GM12878 (cell line): ENCODE data around the gene NFATC2. TPM values are rescaled to one million over a fixed set of nuclear protein-coding genes. Genes with fewer than 3 reads are reported as not detected.

Source experiments
- ATAC-seq: fragments of 200-7000 bp; cut with Tn5 transposase; 3 replicates; pipeline ENCODE4 v1.9.1; 2020; ENCODE audit warnings: mild to moderate bottlenecking, moderate library complexity
- BruUV-seq: library from RNA; stranded (reverse); fragments of 400-500 nt; replicated peaks from 2 replicates; lab custom pipeline; 2021; lab: Mats Ljungman, UMichigan
- CTCF ChIA-PET: fragments of 300-600 bp; sonication (Branson Sonifier 250); formaldehyde crosslinking; extraction: SDS; loops from one replicate; lab custom pipeline; 2021; ENCODE audit warnings: inconsistent platforms; lab: Yijun Ruan, JAX
- POLR2A ChIA-PET: fragments of 350-600 bp; formaldehyde crosslinking; extraction: SDS; loops from one replicate; lab custom pipeline; 2021; ENCODE audit warnings: inconsistent platforms; lab: Charles Lee
- RAD21 ChIA-PET: fragments of 300-600 bp; sonication (Branson Sonifier 250); formaldehyde crosslinking; loops from one replicate; lab custom pipeline; 2023; ENCODE audit warnings: antibody characterized with exemption; ENCODE audit not compliant: unreplicated experiment; lab: Charles Lee
- SMC1A ChIA-PET: fragments of 300-600 bp; sonication (Branson Sonifier 250); formaldehyde crosslinking; loops from one replicate; lab custom pipeline; 2023; ENCODE audit not compliant: unreplicated experiment, uncharacterized antibody; lab: Charles Lee
- DNase-seq: peaks from one replicate; pipeline ENCODE4 v3.0.0-alpha.2; 2011; ENCODE audit warnings: low read depth, low spot score
- FAIRE-seq: peaks from 3 replicates; lab custom pipeline; 2011; peaks lifted over from hg19 to GRCh38; lab: Jason Lieb, UNC
- H2AFZ ChIP-seq: 2 replicates; pipeline ENCODE4 v1.6.0; 2011; ENCODE audit warnings: low read depth, low read length, control low read depth; ENCODE audit not compliant: control insufficient read depth
- H3K27ac ChIP-seq: 2 replicates; pipeline ENCODE4 v1.5.1; 2011; ENCODE audit warnings: control low read depth; ENCODE audit not compliant: control insufficient read depth, insufficient read depth
- H3K27me3 ChIP-seq, 2 experiments: replicated peaks in 1 of 2; 2 replicates each; pipeline versions ENCODE4 v1.6.0 to v1.6.1; 2011; ENCODE audit warnings: low read length in 1 of 2; ENCODE audit not compliant: control insufficient read depth in 2 of 2, insufficient read depth in 2 of 2
- H3K36me3 ChIP-seq, 2 experiments: 2 replicates each; pipeline ENCODE4 v1.5.1; 2011; ENCODE audit warnings: low read length in 1 of 2; ENCODE audit not compliant: control insufficient read depth in 2 of 2, insufficient read depth in 2 of 2
- H3K4me1 ChIP-seq: 2 replicates; pipeline ENCODE4 v1.6.1; 2011; ENCODE audit warnings: mild to moderate bottlenecking, low read length, moderate library complexity, mixed read lengths; ENCODE audit not compliant: control insufficient read depth, insufficient read depth
- H3K4me2 ChIP-seq: 2 replicates; pipeline ENCODE4 v1.6.0; 2011; ENCODE audit warnings: control low read depth; ENCODE audit not compliant: control insufficient read depth, insufficient read depth
- H3K4me3 ChIP-seq: fragments of 200-600 bp; sonication (generic); 2 replicates; pipeline ENCODE4 v1.5.1; 2016
- H3K79me2 ChIP-seq: 2 replicates; pipeline ENCODE4 v1.6.0; 2011; ENCODE audit warnings: low read length; ENCODE audit not compliant: control insufficient read depth, insufficient read depth
- H3K9ac ChIP-seq: 2 replicates; pipeline ENCODE4 v1.8.0; 2011; ENCODE audit warnings: low read length, control low read depth, mixed read lengths; ENCODE audit not compliant: control insufficient read depth, insufficient read depth
- H3K9me3 ChIP-seq: replicated peaks from 3 replicates; pipeline ENCODE4 v1.5.1; 2011; ENCODE audit warnings: mild to moderate bottlenecking, low read length; ENCODE audit not compliant: control insufficient read depth, insufficient read depth
- H4K20me1 ChIP-seq: 2 replicates; pipeline ENCODE4 v1.6.0; 2011; ENCODE audit not compliant: control insufficient read depth, insufficient read depth
- E2F8 ChIP-seq: fragments of 450-650 bp; IDR thresholded peaks from 2 replicates; pipeline ENCODE4 v1.6.1; 2018; ENCODE audit warnings: mild to moderate bottlenecking, low read depth, moderate library complexity; ENCODE audit not compliant: partially characterized antibody
- HDAC2 ChIP-seq: fragments of 200-600 bp; sonication (generic); IDR thresholded peaks from 2 replicates; pipeline ENCODE4 v1.6.1; 2017
- LARP7 ChIP-seq: fragments of 450-650 bp; IDR thresholded peaks from 2 replicates; pipeline ENCODE4 v1.6.1; 2017; ENCODE audit warnings: mild to moderate bottlenecking
- MXI1 ChIP-seq: fragments of 150-350 bp; IDR thresholded peaks from 2 replicates; pipeline ENCODE4 v1.6.1; 2011; ENCODE audit warnings: low read depth, mild to moderate bottlenecking, inconsistent platforms, low read length, improper control_type of control experiment
- PML ChIP-seq: IDR thresholded peaks from 2 replicates; pipeline ENCODE4 v1.6.1; 2012; ENCODE audit warnings: low read length, inconsistent platforms
- RB1 ChIP-seq: fragments of 450-650 bp; formaldehyde crosslinking; IDR thresholded peaks from 2 replicates; pipeline ENCODE4 v1.6.1; 2017; ENCODE audit warnings: mild to moderate bottlenecking, borderline replicate concordance
- RCOR1 ChIP-seq: conservative IDR thresholded peaks from 2 replicates; pipeline ENCODE4 v1.6.1; 2012; ENCODE audit warnings: low read depth, low read length, improper control_type of control experiment
- RFX5 ChIP-seq: IDR thresholded peaks from 2 replicates; pipeline ENCODE4 v1.6.1; 2011; ENCODE audit warnings: low read depth, low read length, improper control_type of control experiment
- SIN3A ChIP-seq: IDR thresholded peaks from 2 replicates; pipeline ENCODE4 v1.6.1; 2012; ENCODE audit warnings: low read depth, low read length, improper control_type of control experiment
- SIX5 ChIP-seq: IDR thresholded peaks from 2 replicates; pipeline ENCODE4 v1.6.1; 2011; ENCODE audit warnings: mild to moderate bottlenecking, low read depth, low read length, moderate library complexity; ENCODE audit not compliant: severe bottlenecking
- SUZ12 ChIP-seq: fragments of 200-600 bp; sonication (generic); IDR thresholded peaks from one replicate; pipeline ENCODE4 v1.6.1; 2018; ENCODE audit warnings: antibody characterized with exemption, mild to moderate bottlenecking; ENCODE audit not compliant: unreplicated experiment
- TBL1XR1 ChIP-seq: IDR thresholded peaks from 2 replicates; pipeline ENCODE4 v1.6.1; 2012; ENCODE audit warnings: low read depth, low read length, improper control_type of control experiment
- WGBS: methylation state at CpG from one replicate; pipeline ENCODE4 v1.1.6; 2016; ENCODE audit warnings: low lambda C conversion rate; ENCODE audit not compliant: insufficient replicate concordance, insufficient coverage; ENCODE audit errors: missing lambda C conversion rate; 5-methylcytosine and 5-hydroxymethylcytosine counted together
- in situ Hi-C: fragments of 300-500 bp; cut with MboI; formaldehyde crosslinking; loops from 9 replicates; pipeline ENCODE4 v1.14.3; 2018; ENCODE audit warnings: mixed read lengths
- intact Hi-C: fragments of 100-400 bp; cut with micrococcal nuclease; formaldehyde crosslinking; loops from one replicate; pipeline ENCODE4 v1.14.2; 2022; ENCODE audit not compliant: unreplicated experiment
- polyA plus RNA-seq, 11 experiments: library from polyadenylated mRNA; depleted of rRNA in 4 of 11; unstranded in 6 of 11; stranded (reverse) in 5 of 11; fragments of >200 nt; fragmentation: Nextera tagmentation in 4 of 11; fragmentation: Illumina TruSeq in 1 of 11; extraction: Ambion mirVana in 4 of 11; extraction: Trizol in 1 of 11; gene quantifications; 1 replicate in 1 of 11; 2 replicates in 10 of 11; pipeline versions ENCODE4 v1.2.1 to v1.2.3, GENCODE V29; 2011 to 2016; ENCODE audit warnings: inconsistent platforms in 2 of 11, missing spikeins in 2 of 11, low read depth in 1 of 11
- total RNA-seq, 4 experiments: library from RNA; depleted of rRNA in 3 of 4; stranded (reverse); fragments of >200 nt in 3 of 4; fragmentation: Illumina TruSeq in 1 of 4; extraction: Trizol in 1 of 4; gene quantifications; 2 replicates each; pipeline versions ENCODE4 v1.2.1 to v1.2.3, GENCODE V29; 2013 to 2021
- TF ChIP-seq, protein P1 (sequence below): fragments of 450-650 bp; formaldehyde crosslinking; IDR thresholded peaks from 2 replicates; pipeline ENCODE4 v1.4.0; 2020; ENCODE audit warnings: mild to moderate bottlenecking, moderate library complexity

Gene NFATC2
- total and polyA plus RNA-seq, 10 of the 15 experiments (the other 5 are each of a cell fraction or from before 2014, with no cell fraction given) = 3.3 to 20.0 (median 7.3) TPM

- Histone ChIP-seq H3K9me3 (no peaks in the 10 kb centered on the region), H3K4me2 (no peak overlapping the region), H3K27me3 (no peaks in the 10 kb centered on the region; a peak in 1 of 4 replicates), H4K20me1 (no peaks in the 10 kb centered on the region), H3K9ac (no peak overlapping the region), H3K27ac (no peak overlapping the region), H3K4me3 (no peak overlapping the region), H3K79me2 (no peaks in the 10 kb centered on the region), H2AFZ (no peak overlapping the region), H3K4me1 (no peaks in the 10 kb centered on the region), H3K36me3 (no peaks in the 10 kb centered on the region)
- POLR2A ChIA-PET = no interaction called here
- SMC1A ChIA-PET = no interaction called here
- no TSS peak for BruUV-seq
- TF ChIP-seq HDAC2 (no peak), RB1 (no peak), MXI1 (no peak), E2F8 (no peak), PML (no peak), SIX5 (no peak), RCOR1 (no peak), SUZ12 (no peak), TBL1XR1 (no peak), SIN3A (no peak), RFX5 (no peak), LARP7 (no peak)
- TF ChIP-seq, protein P1, sequence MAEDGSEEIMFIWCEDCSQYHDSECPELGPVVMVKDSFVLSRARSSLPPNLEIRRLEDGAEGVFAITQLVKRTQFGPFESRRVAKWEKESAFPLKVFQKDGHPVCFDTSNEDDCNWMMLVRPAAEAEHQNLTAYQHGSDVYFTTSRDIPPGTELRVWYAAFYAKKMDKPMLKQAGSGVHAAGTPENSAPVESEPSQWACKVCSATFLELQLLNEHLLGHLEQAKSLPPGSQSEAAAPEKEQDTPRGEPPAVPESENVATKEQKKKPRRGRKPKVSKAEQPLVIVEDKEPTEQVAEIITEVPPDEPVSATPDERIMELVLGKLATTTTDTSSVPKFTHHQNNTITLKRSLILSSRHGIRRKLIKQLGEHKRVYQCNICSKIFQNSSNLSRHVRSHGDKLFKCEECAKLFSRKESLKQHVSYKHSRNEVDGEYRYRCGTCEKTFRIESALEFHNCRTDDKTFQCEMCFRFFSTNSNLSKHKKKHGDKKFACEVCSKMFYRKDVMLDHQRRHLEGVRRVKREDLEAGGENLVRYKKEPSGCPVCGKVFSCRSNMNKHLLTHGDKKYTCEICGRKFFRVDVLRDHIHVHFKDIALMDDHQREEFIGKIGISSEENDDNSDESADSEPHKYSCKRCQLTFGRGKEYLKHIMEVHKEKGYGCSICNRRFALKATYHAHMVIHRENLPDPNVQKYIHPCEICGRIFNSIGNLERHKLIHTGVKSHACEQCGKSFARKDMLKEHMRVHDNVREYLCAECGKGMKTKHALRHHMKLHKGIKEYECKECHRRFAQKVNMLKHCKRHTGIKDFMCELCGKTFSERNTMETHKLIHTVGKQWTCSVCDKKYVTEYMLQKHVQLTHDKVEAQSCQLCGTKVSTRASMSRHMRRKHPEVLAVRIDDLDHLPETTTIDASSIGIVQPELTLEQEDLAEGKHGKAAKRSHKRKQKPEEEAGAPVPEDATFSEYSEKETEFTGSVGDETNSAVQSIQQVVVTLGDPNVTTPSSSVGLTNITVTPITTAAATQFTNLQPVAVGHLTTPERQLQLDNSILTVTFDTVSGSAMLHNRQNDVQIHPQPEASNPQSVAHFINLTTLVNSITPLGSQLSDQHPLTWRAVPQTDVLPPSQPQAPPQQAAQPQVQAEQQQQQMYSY = no peak
- 37% methylated on average over 17 of the region's 17 CpGs for WGBS
- RAD21 ChIA-PET = no interaction called here
- no peak for ATAC-seq
- FAIRE-seq = no peak
- CTCF ChIA-PET = interaction anchor here (1.1 to 1.2 kb wide), 2 partner anchors 240 to 367 kb away, joined by 3 to 4 read pairs; no protein-coding TSS in a partner anchor
- no peak for DNase-seq
- intact Hi-C loops = no loop called here
- in situ Hi-C loops = no loop called here
Measured at GRCh38 chr20:51354191-51354768, 188.2 kb downstream of the NFATC2 start.
